DMS53 treated with DMSO at 0.1 percent for 48 hours (cell line): ENCODE results near the gene BMERB1.
"Not testable (repeated sequence)": the region's sequence is repeated elsewhere in the genome, so short reads cannot be mapped to it uniquely, and the experiment has no call there.

Experiments
- DNase-seq: peaks from one replicate; lab custom pipeline; 2025; ENCODE audit not compliant: unreplicated experiment; lab: John Stamatoyannopoulos, UW

BMERB1 gene

GRCh38 chr16:15548482-15548891 is 114.1 kb downstream of the BMERB1 start:
- no peak for DNase-seq

- DNase-seq = no peak
Measured at GRCh38 chr16:15552507-15552906, 118.1 kb downstream of the BMERB1 start.

- no peak for DNase-seq
Measured at GRCh38 chr16:15553313-15554088, 119.1 kb downstream of the BMERB1 start.

GRCh38 chr16:15556130-15556529 is 121.7 kb downstream of the BMERB1 start:
- no peak for DNase-seq

- DNase-seq = no peak
Measured at GRCh38 chr16:15557258-15557657, 122.9 kb downstream of the BMERB1 start.

- no peak for DNase-seq
Measured at GRCh38 chr16:15559176-15559575, 124.8 kb downstream of the BMERB1 start.

GRCh38 chr16:15564604-15565339 is 130.4 kb downstream of the BMERB1 start:
- no peak for DNase-seq

- DNase-seq = no peak
Measured at GRCh38 chr16:15566095-15566494, 131.7 kb downstream of the BMERB1 start.

GRCh38 chr16:15567823-15568222 is 133.4 kb downstream of the BMERB1 start:
- no peak for DNase-seq

- DNase-seq = not testable (repeated sequence)
Measured at GRCh38 chr16:15570666-15571065, 136.3 kb downstream of the BMERB1 start.

GRCh38 chr16:15571557-15571956 is 137.2 kb downstream of the BMERB1 start:
- DNase-seq = no peak

- no peak for DNase-seq
Measured at GRCh38 chr16:15572329-15573001, 138.1 kb downstream of the BMERB1 start.

GRCh38 chr16:15573274-15573895 is 139.0 kb downstream of the BMERB1 start:
- DNase-seq = no peak

- not testable (repeated sequence) for DNase-seq
Measured at GRCh38 chr16:15573896-15574613, 139.7 kb downstream of the BMERB1 start.

GRCh38 chr16:15574614-15574948 is 140.2 kb downstream of the BMERB1 start:
- DNase-seq = no peak

GRCh38 chr16:15575293-15576049 is 141.1 kb downstream of the BMERB1 start:
- no peak for DNase-seq

GRCh38 chr16:15576960-15577958 is 142.9 kb downstream of the BMERB1 start:
- peak; percentile 61 for DNase-seq

GRCh38 chr16:15578824-15579223 is 144.4 kb downstream of the BMERB1 start:
- DNase-seq = no peak
